ENCODE results near the gene TDRD5. TPM values are rescaled to one million over a fixed set of nuclear protein-coding genes. Genes with fewer than 3 reads are reported as not detected.

Gene TDRD5
- total RNA-seq, 1 donor from 2014 or later: 0.09 TPM

GRCh38 chr1:179714159-179714558 is 122.5 kb downstream of the TDRD5 start:
- peaks cover 46% of the 10 kb centered on the region for H3K9me3 Mint-ChIP-seq
- Histone ChIP-seq H3K79me2 (ENCODE audit: low read depth) (no peaks in the 10 kb centered on the region), H3K27me3 (no peaks in the 10 kb centered on the region), H3K4me1 (no peaks in the 10 kb centered on the region), H3K9ac (no peak overlapping the region), H3K36me3 (peaks cover 8% of the 10 kb centered on the region), H3K4me2 (no peak overlapping the region), H3K9me3 (ENCODE audit: low read depth) (peaks cover 16% of the 10 kb centered on the region), H3K4me3 (no peak overlapping the region), H3K27ac (no peak overlapping the region), H3F3A (ENCODE audit: low read depth) (no peaks in the 10 kb centered on the region), H4K20me1 (ENCODE audit: low read depth) (no peaks in the 10 kb centered on the region), H2AFZ (replicated peaks) (no peak overlapping the region)
- H3K4me1 Mint-ChIP-seq: no peaks in the 10 kb centered on the region
- no peak for DNase-seq (ENCODE audit: low spot score)
- H3K27ac Mint-ChIP-seq: no peak overlapping the region
- H3K36me3 Mint-ChIP-seq: peaks cover 4% of the 10 kb centered on the region
- no peak for TF ChIP-seq EZH2phosphoT487 (IDR thresholded peaks at IDR 0.05)
- TF ChIP-seq EZH2 (IDR thresholded peaks at IDR 0.05): no peak
- no peak for TF ChIP-seq CTCF (IDR thresholded peaks at IDR 0.05)
- no peaks in the 10 kb centered on the region for H3K27me3 Mint-ChIP-seq (ENCODE audit: insufficient read depth, low read depth)
- H3K4me3 Mint-ChIP-seq: no peak overlapping the region

- Histone ChIP-seq H3K27me3 (no peaks in the 10 kb centered on the region), H3K79me2 (ENCODE audit: low read depth) (no peaks in the 10 kb centered on the region), H3K9ac (no peak overlapping the region), H3K4me1 (no peaks in the 10 kb centered on the region), H2AFZ (replicated peaks) (no peak overlapping the region), H3K4me3 (no peak overlapping the region), H3K9me3 (ENCODE audit: low read depth) (peaks cover 18% of the 10 kb centered on the region), H3K36me3 (peaks cover 8% of the 10 kb centered on the region), H4K20me1 (ENCODE audit: low read depth) (no peaks in the 10 kb centered on the region), H3F3A (ENCODE audit: low read depth) (no peaks in the 10 kb centered on the region), H3K27ac (no peak overlapping the region), H3K4me2 (no peak overlapping the region)
- Mint-ChIP-seq H3K27me3 (ENCODE audit: insufficient read depth, low read depth) (no peaks in the 10 kb centered on the region), H3K9me3 (peaks cover 49% of the 10 kb centered on the region), H3K4me3 (no peak overlapping the region), H3K4me1 (no peaks in the 10 kb centered on the region), H3K27ac (no peak overlapping the region), H3K36me3 (peaks cover 4% of the 10 kb centered on the region)
- no peak for TF ChIP-seq CTCF (IDR thresholded peaks at IDR 0.05)
- DNase-seq (ENCODE audit: low spot score): no peak
These were observed 123.0 kb downstream of the TDRD5 start for GRCh38 chr1:179714623-179715022.

GRCh38 chr1:179719272-179719671 is 127.6 kb downstream of the TDRD5 start:
- TF ChIP-seq EZH2phosphoT487 (IDR thresholded peaks at IDR 0.05): no peak
- no peak for TF ChIP-seq EZH2 (IDR thresholded peaks at IDR 0.05)
- TF ChIP-seq CTCF (IDR thresholded peaks at IDR 0.05): no peak
- Mint-ChIP-seq H3K4me1 (no peaks in the 10 kb centered on the region), H3K27me3 (ENCODE audit: insufficient read depth, low read depth) (no peaks in the 10 kb centered on the region), H3K27ac (no peak overlapping the region), H3K9me3 (peaks cover 42% of the 10 kb centered on the region), H3K36me3 (peaks cover 4% of the 10 kb centered on the region), H3K4me3 (no peak overlapping the region)
- Histone ChIP-seq H3K9me3 (ENCODE audit: low read depth) (peaks cover 20% of the 10 kb centered on the region), H3K79me2 (ENCODE audit: low read depth) (no peaks in the 10 kb centered on the region), H2AFZ (replicated peaks) (no peak overlapping the region), H3K27me3 (no peaks in the 10 kb centered on the region), H3K4me2 (no peak overlapping the region), H3K27ac (no peak overlapping the region), H3K4me1 (no peaks in the 10 kb centered on the region), H3K36me3 (peaks cover 8% of the 10 kb centered on the region), H3F3A (ENCODE audit: low read depth) (no peaks in the 10 kb centered on the region), H3K4me3 (no peak overlapping the region), H3K9ac (no peak overlapping the region), H4K20me1 (ENCODE audit: low read depth) (no peaks in the 10 kb centered on the region)
- no peak for DNase-seq (ENCODE audit: low spot score)

GRCh38 chr1:179728271-179728670 is 136.6 kb downstream of the TDRD5 start:
- H3K4me3 Mint-ChIP-seq: no peak overlapping the region
- no peak overlapping the region for H3K27ac ChIP-seq
- peak overlapping the region; percentile 50 for H2AFZ ChIP-seq (replicated peaks)
- H3K27me3 ChIP-seq: no peaks in the 10 kb centered on the region
- no peak overlapping the region for H3K4me2 ChIP-seq
- no peak overlapping the region for H3K4me3 ChIP-seq
- H3K79me2 ChIP-seq (ENCODE audit: low read depth): no peaks in the 10 kb centered on the region
- H3K36me3 Mint-ChIP-seq: no peaks in the 10 kb centered on the region
- H3K4me1 ChIP-seq: no peaks in the 10 kb centered on the region
- no peak overlapping the region for H3K27ac Mint-ChIP-seq
- no peaks in the 10 kb centered on the region for H3K9me3 ChIP-seq (ENCODE audit: low read depth)
- H4K20me1 ChIP-seq (ENCODE audit: low read depth): no peaks in the 10 kb centered on the region
- H3K4me1 Mint-ChIP-seq: no peaks in the 10 kb centered on the region
- no peak overlapping the region for H3K9ac ChIP-seq
- DNase-seq (ENCODE audit: low spot score): no peak
- H3F3A ChIP-seq (ENCODE audit: low read depth): no peaks in the 10 kb centered on the region
- no peaks in the 10 kb centered on the region for H3K36me3 ChIP-seq
- no peak for TF ChIP-seq CTCF (IDR thresholded peaks at IDR 0.05)
- no peak for TF ChIP-seq EZH2 (IDR thresholded peaks at IDR 0.05)
- TF ChIP-seq EZH2phosphoT487 (IDR thresholded peaks at IDR 0.05): no peak
- peaks cover 4% of the 10 kb centered on the region for H3K27me3 Mint-ChIP-seq (ENCODE audit: insufficient read depth, low read depth)
- H3K9me3 Mint-ChIP-seq: peaks cover under 1% of the 10 kb centered on the region

Data from neural progenitor cell (in vitro differentiated cells).